Endothelial cell (in vitro differentiated cells): Measurements from ENCODE around the gene GPR158. TPM values are rescaled to one million over a fixed set of nuclear protein-coding genes. Genes with fewer than 3 reads are reported as not detected.

ENCODE experiments used
- DNase-seq: peaks from one replicate; pipeline ENCODE4 v3.0.0; 2021; ENCODE audit warnings: low spot score
- H3K27ac Mint-ChIP-seq: one replicate; pipeline ENCODE4 v1.8.0; 2021; ENCODE audit warnings: mixed read lengths, inconsistent platforms; ENCODE audit not compliant: unreplicated experiment
- H3K27me3 Mint-ChIP-seq: one replicate; pipeline ENCODE4 v1.8.0; 2021; ENCODE audit warnings: mild to moderate bottlenecking, moderate library complexity, mixed read lengths, inconsistent platforms; ENCODE audit not compliant: unreplicated experiment
- H3K36me3 Mint-ChIP-seq: one replicate; pipeline ENCODE4 v1.8.0; 2021; ENCODE audit warnings: mild to moderate bottlenecking, low read depth, mixed read lengths, inconsistent platforms; ENCODE audit not compliant: unreplicated experiment
- H3K4me1 Mint-ChIP-seq: one replicate; pipeline ENCODE4 v1.8.0; 2021; ENCODE audit warnings: mild to moderate bottlenecking, mixed read lengths, inconsistent platforms; ENCODE audit not compliant: unreplicated experiment
- H3K4me3 Mint-ChIP-seq: one replicate; pipeline ENCODE4 v1.8.0; 2021; ENCODE audit warnings: mild to moderate bottlenecking, mixed read lengths, inconsistent platforms; ENCODE audit not compliant: unreplicated experiment
- H3K9me3 Mint-ChIP-seq: one replicate; pipeline ENCODE4 v1.8.0; 2021; ENCODE audit warnings: mixed read lengths, inconsistent platforms; ENCODE audit not compliant: unreplicated experiment
- CTCF ChIP-seq: fragments of 200-600 bp; sonication (generic); IDR thresholded peaks from one replicate; pipeline ENCODE4 v1.5.0; 2021; ENCODE audit warnings: antibody characterized with exemption; ENCODE audit not compliant: unreplicated experiment
- total RNA-seq: library from RNA; stranded (reverse); fragmentation: NEBNext Ultra II Directional; extraction: Animal tissue kit (Norgen Biotek cat#: 25700); gene quantifications from one replicate; pipeline ENCODE4 v1.2.1, GENCODE V29; 2021; ENCODE audit not compliant: unreplicated experiment

GPR158 gene
- total RNA-seq, 1 donor from 2014 or later = 0.13 TPM

- Mint-ChIP-seq H3K4me1 (no peaks in the 10 kb centered on the region), H3K36me3 (no peaks in the 10 kb centered on the region), H3K9me3 (no peaks in the 10 kb centered on the region), H3K4me3 (no peak overlapping the region), H3K27me3 (peaks cover 2% of the 10 kb centered on the region), H3K27ac (no peak overlapping the region)
- DNase-seq = no peak
- TF ChIP-seq CTCF = no peak
Observed at GRCh38 chr10:25615926-25616325, 441.1 kb downstream of the GPR158 start.

- Mint-ChIP-seq H3K9me3 (no peaks in the 10 kb centered on the region), H3K27ac (no peak overlapping the region), H3K4me1 (no peaks in the 10 kb centered on the region), H3K4me3 (no peak overlapping the region), H3K27me3 (peaks cover 2% of the 10 kb centered on the region), H3K36me3 (no peaks in the 10 kb centered on the region)
- TF ChIP-seq CTCF = no peak
- no peak for DNase-seq
Observed at GRCh38 chr10:25616903-25617592, 442.2 kb downstream of the GPR158 start.

- no peak for TF ChIP-seq CTCF
- Mint-ChIP-seq H3K27me3 (no peaks in the 10 kb centered on the region), H3K9me3 (no peaks in the 10 kb centered on the region), H3K36me3 (no peaks in the 10 kb centered on the region), H3K4me3 (no peak overlapping the region), H3K27ac (no peak overlapping the region), H3K4me1 (peaks cover 9% of the 10 kb centered on the region)
- DNase-seq = no peak
Observed at GRCh38 chr10:25627606-25628005, 452.8 kb downstream of the GPR158 start.

GRCh38 chr10:25629333-25629732 is 454.5 kb downstream of the GPR158 start:
- H3K36me3 Mint-ChIP-seq = no peaks in the 10 kb centered on the region
- no peak for TF ChIP-seq CTCF
- no peak overlapping the region for H3K27ac Mint-ChIP-seq
- DNase-seq = no peak
- H3K27me3 Mint-ChIP-seq = no peaks in the 10 kb centered on the region
- H3K4me3 Mint-ChIP-seq = no peak overlapping the region
- H3K9me3 Mint-ChIP-seq = no peaks in the 10 kb centered on the region
- no peaks in the 10 kb centered on the region for H3K4me1 Mint-ChIP-seq

GRCh38 chr10:25631471-25631870 is 456.7 kb downstream of the GPR158 start:
- H3K4me1 Mint-ChIP-seq = no peaks in the 10 kb centered on the region
- no peak overlapping the region for H3K27ac Mint-ChIP-seq
- DNase-seq = no peak
- no peak for TF ChIP-seq CTCF
- H3K27me3 Mint-ChIP-seq = no peaks in the 10 kb centered on the region
- H3K4me3 Mint-ChIP-seq = no peak overlapping the region
- H3K36me3 Mint-ChIP-seq = no peaks in the 10 kb centered on the region
- H3K9me3 Mint-ChIP-seq = no peaks in the 10 kb centered on the region
